Esophagus muscularis mucosa (tissue), 3 donors: ENCODE measurements around the gene PRR12.

Experiments used
- CTCF ChIP-seq, 3 experiments: fragments of 200-600 bp in 2 of 3; fragments of 450-650 bp in 1 of 3; sonication (generic) in 2 of 3; IDR thresholded peaks; one replicate each; pipeline ENCODE4 v1.5.1; 2017 to 2019; ENCODE audit warnings: antibody characterized with exemption in 3 of 3, mild to moderate bottlenecking in 2 of 3, moderate library complexity in 1 of 3
- POLR2A ChIP-seq: fragments of 450-650 bp; IDR thresholded peaks from one replicate; pipeline ENCODE4 v1.6.1; 2017; ENCODE audit warnings: antibody characterized with exemption, moderate library complexity, mild to moderate bottlenecking, low read depth

DNA sequence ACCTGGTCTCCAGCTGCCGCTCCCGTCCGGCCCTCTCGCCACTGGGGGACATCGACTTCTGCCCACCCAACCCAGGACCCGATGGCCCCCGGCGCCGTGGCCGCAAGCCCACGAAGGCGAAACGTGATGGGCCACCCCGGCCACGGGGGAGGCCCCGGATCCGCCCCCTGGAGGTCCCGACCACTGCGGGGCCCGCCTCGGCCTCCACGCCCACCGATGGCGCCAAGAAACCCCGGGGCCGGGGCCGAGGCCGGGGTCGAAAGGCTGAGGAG, 6.7 kb downstream of the PRR12 start:
- TF ChIP-seq CTCF (IDR thresholded peaks at IDR 0.05): no peak
- no peak for TF ChIP-seq POLR2A
